HepG2 (cell line): ENCODE data around the gene C2CD3. TPM values are rescaled to one million over a fixed set of nuclear protein-coding genes. Genes with fewer than 3 reads are reported as not detected.

ENCODE experiments used
- AGO2 ChIP-seq: fragments of 200-400 bp; formaldehyde crosslinking; optimal IDR thresholded peaks from 2 replicates; pipeline ENCODE3; 2017; ENCODE audit warnings: mild to moderate bottlenecking, low read depth, low read length, moderate library complexity
- EZH2 ChIP-seq: conservative IDR thresholded peaks from 2 replicates; pipeline ENCODE4 v1.6.1; 2012; ENCODE audit warnings: mild to moderate bottlenecking, low read depth, low read length, moderate library complexity
- FOXO4 ChIP-seq: sonication (generic); formaldehyde crosslinking; conservative IDR thresholded peaks from 2 replicates; pipeline ENCODE4 v1.8.1; 2023; ENCODE audit warnings: missing genetic modification reagents
- GMEB1 ChIP-seq: sonication (generic); formaldehyde crosslinking; IDR thresholded peaks from 2 replicates; pipeline ENCODE4 v1.5.1; 2020; ENCODE audit warnings: missing genetic modification reagents, mild to moderate bottlenecking, borderline replicate concordance
- HES4 ChIP-seq: sonication (generic); formaldehyde crosslinking; IDR thresholded peaks from 2 replicates; pipeline ENCODE4 v1.9.0; 2021; ENCODE audit warnings: mild to moderate bottlenecking, missing genetic modification reagents, borderline replicate concordance
- HMG20B ChIP-seq: conservative IDR thresholded peaks from 2 replicates; pipeline ENCODE4 v1.6.1; 2016; ENCODE audit warnings: missing genetic modification reagents, missing compliant biosample characterization
- HNRNPL ChIP-seq: fragments of 200-400 bp; formaldehyde crosslinking; IDR thresholded peaks from 2 replicates; pipeline ENCODE4 v1.6.1; 2017; ENCODE audit warnings: mild to moderate bottlenecking, low read depth, low read length
- MED1 ChIP-seq: sonication (generic); formaldehyde crosslinking; IDR thresholded peaks from 2 replicates; pipeline ENCODE4 v1.4.0; 2020; ENCODE audit warnings: missing genetic modification reagents
- MTA1 ChIP-seq: sonication (generic); formaldehyde crosslinking; IDR thresholded peaks from 2 replicates; pipeline ENCODE4 v1.4.0; 2020; ENCODE audit warnings: missing genetic modification reagents, mild to moderate bottlenecking, borderline replicate concordance
- MYC ChIP-seq: sonication (generic); formaldehyde crosslinking; IDR thresholded peaks from 2 replicates; pipeline ENCODE4 v1.9.0; 2021; ENCODE audit warnings: missing genetic modification reagents, borderline replicate concordance
- RBFOX2 ChIP-seq: fragments of 200-400 bp; formaldehyde crosslinking; IDR thresholded peaks from 2 replicates; pipeline ENCODE4 v1.6.1; 2017; ENCODE audit warnings: low read depth, mild to moderate bottlenecking, low read length
- SIN3B ChIP-seq: fragments of 150-350 bp; IDR thresholded peaks from 2 replicates; pipeline ENCODE4 v1.6.1; 2014; ENCODE audit warnings: low read length
- ZBTB7A ChIP-seq: sonication (generic); formaldehyde crosslinking; IDR thresholded peaks from 2 replicates; pipeline ENCODE4 v1.8.0; 2022; ENCODE audit warnings: mild to moderate bottlenecking, missing genetic modification reagents
- ZNF124 ChIP-seq: sonication (generic); formaldehyde crosslinking; IDR thresholded peaks from 2 replicates; pipeline ENCODE4 v1.4.0; 2020; ENCODE audit warnings: missing genetic modification reagents
- ZNF232 ChIP-seq: sonication (generic); formaldehyde crosslinking; IDR thresholded peaks from 2 replicates; pipeline ENCODE4 v1.4.0; 2020; ENCODE audit warnings: missing genetic modification reagents, borderline replicate concordance
- ZNF362 ChIP-seq: sonication (generic); formaldehyde crosslinking; IDR thresholded peaks from 2 replicates; pipeline ENCODE4 v1.4.0; 2020; ENCODE audit warnings: missing genetic modification reagents, mild to moderate bottlenecking, borderline replicate concordance
- ZNF446 ChIP-seq: sonication (generic); formaldehyde crosslinking; IDR thresholded peaks from 2 replicates; pipeline ENCODE4 v1.5.0; 2020; ENCODE audit warnings: mild to moderate bottlenecking, missing genetic modification reagents
- ZNF451 ChIP-seq: sonication (generic); formaldehyde crosslinking; IDR thresholded peaks from 2 replicates; pipeline ENCODE4 v1.5.0; 2020; ENCODE audit warnings: mild to moderate bottlenecking, missing genetic modification reagents
- ZNF484 ChIP-seq: sonication (generic); formaldehyde crosslinking; IDR thresholded peaks from 2 replicates; pipeline ENCODE4 v1.5.1; 2020; ENCODE audit warnings: mild to moderate bottlenecking, low read depth, missing genetic modification reagents, borderline replicate concordance
- ZNF629 ChIP-seq: sonication (generic); formaldehyde crosslinking; conservative IDR thresholded peaks from 2 replicates; pipeline ENCODE4 v1.5.0; 2020; ENCODE audit warnings: missing genetic modification reagents
- ZNF704 ChIP-seq: sonication (generic); formaldehyde crosslinking; IDR thresholded peaks from 2 replicates; pipeline ENCODE4 v1.8.1; 2023; ENCODE audit warnings: mild to moderate bottlenecking, inconsistent platforms, moderate library complexity, missing genetic modification reagents, borderline replicate concordance
- polyA plus RNA-seq, 8 experiments: library from polyadenylated mRNA; depleted of rRNA in 3 of 8; stranded (reverse) in 7 of 8; unstranded in 1 of 8; fragments of >200 nt; fragmentation: Illumina TruSeq in 4 of 8; extraction: Trizol in 4 of 8; gene quantifications; 2 replicates each; pipeline versions ENCODE4 v1.2.1 to v1.2.3, GENCODE V29; 2011 to 2016; ENCODE audit warnings: low read depth in 4 of 8, missing spikeins in 1 of 8, mixed read lengths in 1 of 8; ENCODE audit not compliant: insufficient read depth in 1 of 8
- total RNA-seq, 5 experiments: library from RNA; depleted of rRNA; stranded (reverse); fragments of >200 nt; fragmentation: Illumina TruSeq; extraction: Trizol; gene quantifications; 2 replicates each; pipeline ENCODE4 v1.2.3, GENCODE V29; 2016; ENCODE audit warnings: low read depth in 1 of 5
- TF ChIP-seq, protein P1 (sequence below): sonication (generic); formaldehyde crosslinking; IDR thresholded peaks from 2 replicates; pipeline ENCODE4 v1.4.0; 2020; ENCODE audit warnings: missing genetic modification reagents
- TF ChIP-seq, protein P2 (sequence below): sonication (generic); formaldehyde crosslinking; IDR thresholded peaks from 2 replicates; pipeline ENCODE4 v1.5.0; 2020; ENCODE audit warnings: missing genetic modification reagents, mild to moderate bottlenecking, borderline replicate concordance

The C2CD3 gene
- total and polyA plus RNA-seq, 2 of the 13 experiments (the other 11 are each of a cell fraction or from before 2014, with no cell fraction given): 5.5 to 6.4 TPM

- TF ChIP-seq ZNF124 (CRISPR knock-in tag): no peak
- no peak for TF ChIP-seq ZNF451 (CRISPR knock-in tag)
- TF ChIP-seq, protein P1, sequence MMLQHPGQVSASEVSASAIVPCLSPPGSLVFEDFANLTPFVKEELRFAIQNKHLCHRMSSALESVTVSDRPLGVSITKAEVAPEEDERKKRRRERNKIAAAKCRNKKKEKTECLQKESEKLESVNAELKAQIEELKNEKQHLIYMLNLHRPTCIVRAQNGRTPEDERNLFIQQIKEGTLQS (CRISPR knock-in tag): no peak
- no peak for TF ChIP-seq HES4
- no peak for TF ChIP-seq ZNF446 (CRISPR knock-in tag)
- TF ChIP-seq GMEB1 (CRISPR knock-in tag): no peak
- TF ChIP-seq ZNF704 (CRISPR knock-in tag): peak; percentile 23; the same call in 1 of the 2 replicates
- no peak; the same call in 1 of the 2 replicates for TF ChIP-seq ZNF232 (CRISPR knock-in tag)
- TF ChIP-seq RBFOX2: no peak
- TF ChIP-seq MYC (CRISPR knock-in tag): no peak
- TF ChIP-seq FOXO4 (CRISPR knock-in tag): no peak
- TF ChIP-seq ZNF629 (CRISPR knock-in tag): 0 out of 2 replicates have a peak, but pooled peaks have one; percentile 22
- TF ChIP-seq HNRNPL: no peak
- no peak for TF ChIP-seq EZH2
- TF ChIP-seq ZNF362 (CRISPR knock-in tag): no peak
- no peak for TF ChIP-seq SIN3B
- no peak for TF ChIP-seq ZNF484 (CRISPR knock-in tag)
- no peak for TF ChIP-seq MTA1 (CRISPR knock-in tag)
- TF ChIP-seq, protein P2, sequence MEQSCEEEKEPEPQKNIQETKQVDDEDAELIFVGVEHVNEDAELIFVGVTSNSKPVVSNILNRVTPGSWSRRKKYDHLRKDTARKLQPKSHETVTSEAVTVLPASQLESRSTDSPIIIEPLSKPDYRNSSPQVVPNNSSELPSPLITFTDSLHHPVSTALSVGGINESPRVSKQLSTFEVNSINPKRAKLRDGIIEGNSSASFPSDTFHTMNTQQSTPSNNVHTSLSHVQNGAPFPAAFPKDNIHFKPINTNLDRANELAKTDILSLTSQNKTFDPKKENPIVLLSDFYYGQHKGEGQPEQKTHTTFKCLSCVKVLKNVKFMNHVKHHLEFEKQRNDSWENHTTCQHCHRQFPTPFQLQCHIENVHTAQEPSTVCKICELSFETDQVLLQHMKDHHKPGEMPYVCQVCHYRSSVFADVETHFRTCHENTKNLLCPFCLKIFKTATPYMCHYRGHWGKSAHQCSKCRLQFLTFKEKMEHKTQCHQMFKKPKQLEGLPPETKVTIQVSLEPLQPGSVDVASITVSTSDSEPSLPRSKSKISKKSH: no peak
- TF ChIP-seq HMG20B (CRISPR knock-in tag): no peak
- TF ChIP-seq AGO2: no peak
- TF ChIP-seq ZBTB7A (CRISPR knock-in tag): no peak
- TF ChIP-seq MED1 (CRISPR knock-in tag): peak; percentile 85
These were observed 152.3 kb downstream of the C2CD3 start (continued) for GRCh38 chr11:74018331-74019005.
